WTC11 (cell line): ENCODE data around the gene PRCD. TPM values are rescaled to one million over a fixed set of nuclear protein-coding genes. Genes with fewer than 3 reads are reported as not detected.

ENCODE experiments used
- CBFB ChIP-seq: sonication (generic); formaldehyde crosslinking; IDR thresholded peaks from 2 replicates; pipeline ENCODE4 v1.8.1; 2022; ENCODE audit warnings: mild to moderate bottlenecking, low read depth, missing genetic modification reagents
- FOXP1 ChIP-seq: sonication (generic); formaldehyde crosslinking; IDR thresholded peaks from 2 replicates; pipeline ENCODE4 v1.8.0; 2022; ENCODE audit warnings: missing genetic modification reagents, mild to moderate bottlenecking, moderate library complexity, borderline replicate concordance
- HMGA2 ChIP-seq: fragments of 250-450 bp; sonication (Bioruptor Pico); IDR thresholded peaks from 2 replicates; pipeline ENCODE4 v1.4.0; 2021; ENCODE audit warnings: mild to moderate bottlenecking, moderate library complexity
- NFATC4 ChIP-seq: fragments of 250-450 bp; sonication (Bioruptor Pico); IDR thresholded peaks from 2 replicates; pipeline ENCODE4 v1.9.0; 2021; ENCODE audit warnings: mild to moderate bottlenecking
- RELA ChIP-seq: sonication (generic); formaldehyde crosslinking; IDR thresholded peaks from 2 replicates; pipeline ENCODE4 v1.8.1; 2022; ENCODE audit warnings: missing genetic modification reagents, mild to moderate bottlenecking, borderline replicate concordance
- SMAD4 ChIP-seq: sonication (generic); formaldehyde crosslinking; IDR thresholded peaks from 2 replicates; pipeline ENCODE4 v1.8.0; 2022; ENCODE audit warnings: mild to moderate bottlenecking, missing genetic modification reagents
- SP1 ChIP-seq: sonication (generic); formaldehyde crosslinking; conservative IDR thresholded peaks from 2 replicates; pipeline ENCODE4 v1.8.1; 2022; ENCODE audit warnings: missing genetic modification reagents
- TEAD1 ChIP-seq: sonication (generic); formaldehyde crosslinking; IDR thresholded peaks from 2 replicates; pipeline ENCODE4 v1.8.0; 2022; ENCODE audit warnings: mild to moderate bottlenecking, missing genetic modification reagents
- TP53 ChIP-seq: sonication (generic); formaldehyde crosslinking; IDR thresholded peaks from 2 replicates; pipeline ENCODE4 v1.8.1; 2023; ENCODE audit warnings: mild to moderate bottlenecking, missing genetic modification reagents
- ZBTB21 ChIP-seq: sonication (generic); formaldehyde crosslinking; IDR thresholded peaks from 2 replicates; pipeline ENCODE4 v1.8.1; 2023; ENCODE audit warnings: mild to moderate bottlenecking, missing genetic modification reagents, borderline replicate concordance
- ZNF232 ChIP-seq: sonication (generic); formaldehyde crosslinking; IDR thresholded peaks from 2 replicates; pipeline ENCODE4 v1.8.0; 2022; ENCODE audit warnings: mild to moderate bottlenecking, missing genetic modification reagents
- ZNF416 ChIP-seq: fragments of 250-450 bp; sonication (Bioruptor Pico); IDR thresholded peaks from 2 replicates; pipeline ENCODE4 v1.9.0; 2021; ENCODE audit warnings: mild to moderate bottlenecking, inconsistent platforms
- ZNF671 ChIP-seq: fragments of 250-450 bp; sonication (Bioruptor Pico); IDR thresholded peaks from 2 replicates; pipeline ENCODE4 v1.8.0; 2021; ENCODE audit warnings: mild to moderate bottlenecking
- total RNA-seq: library from RNA; stranded (reverse); gene quantifications from 3 replicates; pipeline ENCODE4 v1.2.3, GENCODE V29; 2021
- TF ChIP-seq, protein P1 (sequence below): sonication (generic); formaldehyde crosslinking; IDR thresholded peaks from 2 replicates; pipeline ENCODE4 v1.8.0; 2023; ENCODE audit warnings: missing genetic modification reagents
- TF ChIP-seq, protein P2 (sequence below): fragments of 250-450 bp; sonication (Bioruptor Pico); IDR thresholded peaks from 2 replicates; pipeline ENCODE4 v1.8.0; 2021; ENCODE audit warnings: mild to moderate bottlenecking
- TF ChIP-seq, protein P3 (sequence below): sonication (generic); formaldehyde crosslinking; IDR thresholded peaks from 2 replicates; pipeline ENCODE4 v1.8.1; 2022; ENCODE audit warnings: mild to moderate bottlenecking, missing genetic modification reagents, moderate library complexity, borderline replicate concordance
- TF ChIP-seq, protein P4 (sequence below): sonication (generic); formaldehyde crosslinking; IDR thresholded peaks from 2 replicates; pipeline ENCODE4 v1.8.0; 2022; ENCODE audit warnings: mild to moderate bottlenecking, missing genetic modification reagents
- TF ChIP-seq, protein P5 (sequence below): sonication (generic); formaldehyde crosslinking; IDR thresholded peaks from 2 replicates; pipeline ENCODE4 v1.8.1; 2023; ENCODE audit warnings: mild to moderate bottlenecking, missing genetic modification reagents, borderline replicate concordance
- TF ChIP-seq, protein P6 (sequence below): fragments of 250-450 bp; sonication (Bioruptor Pico); IDR thresholded peaks from 2 replicates; pipeline ENCODE4 v2.1.2; 2022; ENCODE audit warnings: mild to moderate bottlenecking, moderate library complexity
- TF ChIP-seq, protein P7 (sequence below): sonication (generic); formaldehyde crosslinking; IDR thresholded peaks from 2 replicates; pipeline ENCODE4 v1.8.1; 2023; ENCODE audit warnings: mild to moderate bottlenecking, missing genetic modification reagents

Gene PRCD
- total RNA-seq, 1 experiment from 2014 or later: 2.7 TPM

DNA sequence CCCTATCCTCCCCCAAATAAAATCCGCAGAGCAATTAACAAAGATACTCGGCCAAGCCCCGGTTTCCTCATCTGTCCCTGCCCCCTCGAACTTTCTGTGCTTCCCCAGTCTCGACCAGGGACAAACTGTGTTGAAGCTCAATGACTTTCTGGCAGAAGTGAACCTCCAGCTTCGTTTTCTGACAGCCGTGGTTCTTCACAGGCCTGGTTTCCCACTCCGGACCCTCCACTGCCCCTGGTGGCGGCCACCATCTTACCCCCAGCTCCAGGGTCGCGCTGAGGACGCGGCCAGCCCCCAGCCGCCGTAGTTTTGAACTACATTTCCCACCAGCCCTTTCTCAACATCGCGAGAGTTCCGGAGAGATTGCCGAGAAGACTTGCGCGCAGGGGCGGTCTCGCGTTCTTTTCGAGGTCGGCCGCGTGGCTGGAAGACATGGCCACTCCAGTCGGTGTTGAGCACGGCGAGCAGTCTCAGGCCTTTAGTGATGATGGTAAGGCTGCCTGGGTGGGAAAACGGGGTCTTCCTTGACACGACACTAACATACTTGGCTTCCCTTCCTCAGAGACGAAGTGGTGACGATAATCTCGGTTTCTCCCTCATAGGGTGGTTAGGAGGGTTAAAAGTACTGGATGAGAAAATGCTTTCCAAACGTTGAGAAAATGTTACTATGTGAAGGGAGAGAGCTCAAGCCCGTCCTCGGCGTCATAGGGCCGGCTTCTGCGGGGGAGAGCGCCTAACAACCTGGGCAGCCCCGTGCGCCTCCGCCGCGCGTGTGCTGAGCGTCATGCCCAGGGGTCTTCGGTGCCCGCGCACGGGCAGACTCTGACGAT lies 17.7 kb downstream of the PRCD start (continued):
- TF ChIP-seq FOXP1 (CRISPR knock-in tag) (peak; percentile 40; the same call in 1 of the 2 replicates), SP1 (peak; percentile 89), SMAD4 (no peak), TEAD1 (CRISPR knock-in tag) (peak; percentile 83), ZNF671 (CRISPR knock-in tag) (peak; percentile 53; the same call in 1 of the 2 replicates), HMGA2 (CRISPR knock-in tag) (no peak), ZNF416 (no peak), TP53 (CRISPR knock-in tag) (no peak), ZNF232 (0 out of 2 replicates have a peak, but pooled peaks have one; percentile 59), NFATC4 (CRISPR knock-in tag) (0 out of 2 replicates have a peak, but pooled peaks have one; percentile 26), ZBTB21 (CRISPR knock-in tag) (no peak), RELA (CRISPR knock-in tag) (0 out of 2 replicates have a peak, but pooled peaks have one; percentile 21), CBFB (CRISPR knock-in tag) (no peak)
- TF ChIP-seq, protein P1, sequence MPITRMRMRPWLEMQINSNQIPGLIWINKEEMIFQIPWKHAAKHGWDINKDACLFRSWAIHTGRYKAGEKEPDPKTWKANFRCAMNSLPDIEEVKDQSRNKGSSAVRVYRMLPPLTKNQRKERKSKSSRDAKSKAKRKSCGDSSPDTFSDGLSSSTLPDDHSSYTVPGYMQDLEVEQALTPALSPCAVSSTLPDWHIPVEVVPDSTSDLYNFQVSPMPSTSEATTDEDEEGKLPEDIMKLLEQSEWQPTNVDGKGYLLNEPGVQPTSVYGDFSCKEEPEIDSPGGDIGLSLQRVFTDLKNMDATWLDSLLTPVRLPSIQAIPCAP (CRISPR knock-in tag): peak; percentile 55; the same call in 1 of the 2 replicates
- TF ChIP-seq, protein P2, sequence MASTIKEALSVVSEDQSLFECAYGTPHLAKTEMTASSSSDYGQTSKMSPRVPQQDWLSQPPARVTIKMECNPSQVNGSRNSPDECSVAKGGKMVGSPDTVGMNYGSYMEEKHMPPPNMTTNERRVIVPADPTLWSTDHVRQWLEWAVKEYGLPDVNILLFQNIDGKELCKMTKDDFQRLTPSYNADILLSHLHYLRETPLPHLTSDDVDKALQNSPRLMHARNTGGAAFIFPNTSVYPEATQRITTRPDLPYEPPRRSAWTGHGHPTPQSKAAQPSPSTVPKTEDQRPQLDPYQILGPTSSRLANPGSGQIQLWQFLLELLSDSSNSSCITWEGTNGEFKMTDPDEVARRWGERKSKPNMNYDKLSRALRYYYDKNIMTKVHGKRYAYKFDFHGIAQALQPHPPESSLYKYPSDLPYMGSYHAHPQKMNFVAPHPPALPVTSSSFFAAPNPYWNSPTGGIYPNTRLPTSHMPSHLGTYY (CRISPR knock-in tag): no peak
- TF ChIP-seq, protein P3, sequence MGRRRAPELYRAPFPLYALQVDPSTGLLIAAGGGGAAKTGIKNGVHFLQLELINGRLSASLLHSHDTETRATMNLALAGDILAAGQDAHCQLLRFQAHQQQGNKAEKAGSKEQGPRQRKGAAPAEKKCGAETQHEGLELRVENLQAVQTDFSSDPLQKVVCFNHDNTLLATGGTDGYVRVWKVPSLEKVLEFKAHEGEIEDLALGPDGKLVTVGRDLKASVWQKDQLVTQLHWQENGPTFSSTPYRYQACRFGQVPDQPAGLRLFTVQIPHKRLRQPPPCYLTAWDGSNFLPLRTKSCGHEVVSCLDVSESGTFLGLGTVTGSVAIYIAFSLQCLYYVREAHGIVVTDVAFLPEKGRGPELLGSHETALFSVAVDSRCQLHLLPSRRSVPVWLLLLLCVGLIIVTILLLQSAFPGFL (CRISPR knock-in tag): peak; percentile 89; the same call in 1 of the 2 replicates
- TF ChIP-seq, protein P4, sequence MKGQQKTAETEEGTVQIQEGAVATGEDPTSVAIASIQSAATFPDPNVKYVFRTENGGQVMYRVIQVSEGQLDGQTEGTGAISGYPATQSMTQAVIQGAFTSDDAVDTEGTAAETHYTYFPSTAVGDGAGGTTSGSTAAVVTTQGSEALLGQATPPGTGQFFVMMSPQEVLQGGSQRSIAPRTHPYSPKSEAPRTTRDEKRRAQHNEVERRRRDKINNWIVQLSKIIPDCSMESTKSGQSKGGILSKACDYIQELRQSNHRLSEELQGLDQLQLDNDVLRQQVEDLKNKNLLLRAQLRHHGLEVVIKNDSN (CRISPR knock-in tag): peak; percentile 50; the same call in 1 of the 2 replicates
- TF ChIP-seq, protein P5, sequence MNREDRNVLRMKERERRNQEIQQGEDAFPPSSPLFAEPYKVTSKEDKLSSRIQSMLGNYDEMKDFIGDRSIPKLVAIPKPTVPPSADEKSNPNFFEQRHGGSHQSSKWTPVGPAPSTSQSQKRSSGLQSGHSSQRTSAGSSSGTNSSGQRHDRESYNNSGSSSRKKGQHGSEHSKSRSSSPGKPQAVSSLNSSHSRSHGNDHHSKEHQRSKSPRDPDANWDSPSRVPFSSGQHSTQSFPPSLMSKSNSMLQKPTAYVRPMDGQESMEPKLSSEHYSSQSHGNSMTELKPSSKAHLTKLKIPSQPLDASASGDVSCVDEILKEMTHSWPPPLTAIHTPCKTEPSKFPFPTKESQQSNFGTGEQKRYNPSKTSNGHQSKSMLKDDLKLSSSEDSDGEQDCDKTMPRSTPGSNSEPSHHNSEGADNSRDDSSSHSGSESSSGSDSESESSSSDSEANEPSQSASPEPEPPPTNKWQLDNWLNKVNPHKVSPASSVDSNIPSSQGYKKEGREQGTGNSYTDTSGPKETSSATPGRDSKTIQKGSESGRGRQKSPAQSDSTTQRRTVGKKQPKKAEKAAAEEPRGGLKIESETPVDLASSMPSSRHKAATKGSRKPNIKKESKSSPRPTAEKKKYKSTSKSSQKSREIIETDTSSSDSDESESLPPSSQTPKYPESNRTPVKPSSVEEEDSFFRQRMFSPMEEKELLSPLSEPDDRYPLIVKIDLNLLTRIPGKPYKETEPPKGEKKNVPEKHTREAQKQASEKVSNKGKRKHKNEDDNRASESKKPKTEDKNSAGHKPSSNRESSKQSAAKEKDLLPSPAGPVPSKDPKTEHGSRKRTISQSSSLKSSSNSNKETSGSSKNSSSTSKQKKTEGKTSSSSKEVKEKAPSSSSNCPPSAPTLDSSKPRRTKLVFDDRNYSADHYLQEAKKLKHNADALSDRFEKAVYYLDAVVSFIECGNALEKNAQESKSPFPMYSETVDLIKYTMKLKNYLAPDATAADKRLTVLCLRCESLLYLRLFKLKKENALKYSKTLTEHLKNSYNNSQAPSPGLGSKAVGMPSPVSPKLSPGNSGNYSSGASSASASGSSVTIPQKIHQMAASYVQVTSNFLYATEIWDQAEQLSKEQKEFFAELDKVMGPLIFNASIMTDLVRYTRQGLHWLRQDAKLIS: no peak
- TF ChIP-seq, protein P6, sequence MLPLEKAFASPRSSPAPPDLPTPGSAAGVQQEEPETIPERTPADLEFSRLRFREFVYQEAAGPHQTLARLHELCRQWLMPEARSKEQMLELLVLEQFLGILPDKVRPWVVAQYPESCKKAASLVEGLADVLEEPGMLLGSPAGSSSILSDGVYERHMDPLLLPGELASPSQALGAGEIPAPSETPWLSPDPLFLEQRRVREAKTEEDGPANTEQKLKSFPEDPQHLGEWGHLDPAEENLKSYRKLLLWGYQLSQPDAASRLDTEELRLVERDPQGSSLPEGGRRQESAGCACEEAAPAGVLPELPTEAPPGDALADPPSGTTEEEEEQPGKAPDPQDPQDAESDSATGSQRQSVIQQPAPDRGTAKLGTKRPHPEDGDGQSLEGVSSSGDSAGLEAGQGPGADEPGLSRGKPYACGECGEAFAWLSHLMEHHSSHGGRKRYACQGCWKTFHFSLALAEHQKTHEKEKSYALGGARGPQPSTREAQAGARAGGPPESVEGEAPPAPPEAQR (CRISPR knock-in tag): no peak
- TF ChIP-seq, protein P7, sequence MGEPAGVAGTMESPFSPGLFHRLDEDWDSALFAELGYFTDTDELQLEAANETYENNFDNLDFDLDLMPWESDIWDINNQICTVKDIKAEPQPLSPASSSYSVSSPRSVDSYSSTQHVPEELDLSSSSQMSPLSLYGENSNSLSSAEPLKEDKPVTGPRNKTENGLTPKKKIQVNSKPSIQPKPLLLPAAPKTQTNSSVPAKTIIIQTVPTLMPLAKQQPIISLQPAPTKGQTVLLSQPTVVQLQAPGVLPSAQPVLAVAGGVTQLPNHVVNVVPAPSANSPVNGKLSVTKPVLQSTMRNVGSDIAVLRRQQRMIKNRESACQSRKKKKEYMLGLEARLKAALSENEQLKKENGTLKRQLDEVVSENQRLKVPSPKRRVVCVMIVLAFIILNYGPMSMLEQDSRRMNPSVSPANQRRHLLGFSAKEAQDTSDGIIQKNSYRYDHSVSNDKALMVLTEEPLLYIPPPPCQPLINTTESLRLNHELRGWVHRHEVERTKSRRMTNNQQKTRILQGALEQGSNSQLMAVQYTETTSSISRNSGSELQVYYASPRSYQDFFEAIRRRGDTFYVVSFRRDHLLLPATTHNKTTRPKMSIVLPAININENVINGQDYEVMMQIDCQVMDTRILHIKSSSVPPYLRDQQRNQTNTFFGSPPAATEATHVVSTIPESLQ: no peak
- TF ChIP-seq, all 79 proteins: peak for 24
